Subcutaneous abdominal adipose tissue (tissue), 5 donors: Measurements from ENCODE around the gene MUSK.
A peak's percentile ranks its signal among the peaks of the same experiment; 100 is the strongest.

Experiments used
- H3K27ac ChIP-seq: one replicate; pipeline ENCODE4 v1.7.0; 2013; ENCODE audit warnings: low read depth, mild to moderate bottlenecking, inconsistent platforms, low read length, moderate library complexity
- H3K27me3 ChIP-seq, 5 donors: one replicate each; pipeline ENCODE4 v1.7.0; 2013; ENCODE audit warnings: low read length in 5 of 5, inconsistent platforms in 1 of 5; ENCODE audit not compliant: control insufficient read depth in 5 of 5, insufficient read depth in 4 of 5
- H3K36me3 ChIP-seq, 5 donors: one replicate each; pipeline ENCODE4 v1.7.0; 2013; ENCODE audit warnings: low read length in 5 of 5; ENCODE audit not compliant: control insufficient read depth in 5 of 5, insufficient read depth in 5 of 5
- H3K4me1 ChIP-seq, 5 donors: one replicate each; pipeline ENCODE4 v1.7.0; 2013; ENCODE audit warnings: low read length in 5 of 5, mild to moderate bottlenecking in 3 of 5, moderate library complexity in 1 of 5; ENCODE audit not compliant: control insufficient read depth in 5 of 5, insufficient read depth in 5 of 5
- H3K4me3 ChIP-seq, 5 donors: one replicate each; pipeline ENCODE4 v1.7.0; 2013; ENCODE audit warnings: low read length in 5 of 5, low read depth in 1 of 5
- H3K9ac ChIP-seq, 5 donors: one replicate each; pipeline ENCODE4 v1.7.0; 2013; ENCODE audit warnings: low read length in 5 of 5, mild to moderate bottlenecking in 4 of 5, moderate library complexity in 3 of 5
- H3K9me3 ChIP-seq, 5 donors: one replicate each; pipeline ENCODE4 v1.7.0; 2013; ENCODE audit warnings: low read length in 5 of 5; ENCODE audit not compliant: control insufficient read depth in 5 of 5
- donor health status: healthy.
- donor health status: healthy.
- donor health status: healthy.
- donor health status: healthy.
- donor health status: healthy.

Gene MUSK

GRCh38 chr9:110648696-110649095 lies 19.9 kb upstream of the MUSK start:
- Histone ChIP-seq H3K27ac (no peak overlapping the region), H3K9me3 (no peaks in the 10 kb centered on the region), H3K4me1 (no peaks in the 10 kb centered on the region), H3K9ac (no peak overlapping the region), H3K4me3 (no peak overlapping the region), H3K36me3 (no peaks in the 10 kb centered on the region), H3K27me3 (no peaks in the 10 kb centered on the region)

GRCh38 chr9:110650261-110650660 lies 18.3 kb upstream of the MUSK start:
- Histone ChIP-seq H3K9me3 (no peaks in the 10 kb centered on the region), H3K4me1 (no peaks in the 10 kb centered on the region), H3K4me3 (no peak overlapping the region), H3K27me3 (no peaks in the 10 kb centered on the region), H3K9ac (no peak overlapping the region), H3K36me3 (no peaks in the 10 kb centered on the region), H3K27ac (no peak overlapping the region)

- Histone ChIP-seq H3K27me3 (no peaks in the 10 kb centered on the region), H3K9ac (no peak overlapping the region), H3K36me3 (no peaks in the 10 kb centered on the region), H3K4me3 (no peak overlapping the region), H3K27ac (no peak overlapping the region), H3K9me3 (no peaks in the 10 kb centered on the region), H3K4me1 (peaks cover 0 to 6% (median 0%) of the 10 kb centered on the region in 5 donors)
Measured at GRCh38 chr9:110650991-110651411, 17.6 kb upstream of the MUSK start.

- H3K27me3 ChIP-seq, result no peaks in the 10 kb centered on the region
- H3K9me3 ChIP-seq, result no peaks in the 10 kb centered on the region
- H3K4me1 ChIP-seq, result peaks cover 0 to 9% (median 0%) of the 10 kb centered on the region in 5 donors
- no peak overlapping the region for H3K9ac ChIP-seq
- H3K4me3 ChIP-seq, result no peak overlapping the region
- H3K36me3 ChIP-seq, result no peaks in the 10 kb centered on the region
- peak overlapping the region; percentile 33 for H3K27ac ChIP-seq
Measured at GRCh38 chr9:110655754-110656641, 12.6 kb upstream of the MUSK start.

- no peaks in the 10 kb centered on the region for H3K9me3 ChIP-seq
- H3K4me1 ChIP-seq, result peaks cover 0 to 9% (median 0%) of the 10 kb centered on the region in 5 donors
- no peak overlapping the region for H3K27ac ChIP-seq
- no peaks in the 10 kb centered on the region for H3K27me3 ChIP-seq
- no peak overlapping the region for H3K9ac ChIP-seq
- no peak overlapping the region for H3K4me3 ChIP-seq
- no peaks in the 10 kb centered on the region for H3K36me3 ChIP-seq
Measured at GRCh38 chr9:110659891-110660541, 8.6 kb upstream of the MUSK start.

- Histone ChIP-seq H3K9me3 (no peaks in the 10 kb centered on the region), H3K9ac (no peak overlapping the region), H3K27ac (no peak overlapping the region), H3K4me3 (no peak overlapping the region), H3K36me3 (no peaks in the 10 kb centered on the region), H3K27me3 (no peaks in the 10 kb centered on the region), H3K4me1 (peaks cover 0 to 7% (median 2%) of the 10 kb centered on the region in 5 donors)
Measured at GRCh38 chr9:110669433-110669832, 842 bp downstream of the MUSK start.

- H3K27me3 ChIP-seq, result no peaks in the 10 kb centered on the region
- H3K9me3 ChIP-seq, result peaks cover 0 to under 1% (median 0%) of the 10 kb centered on the region in 5 donors
- no peak overlapping the region for H3K27ac ChIP-seq
- no peaks in the 10 kb centered on the region for H3K36me3 ChIP-seq
- H3K4me3 ChIP-seq, result no peak overlapping the region
- no peak overlapping the region for H3K9ac ChIP-seq
- H3K4me1 ChIP-seq, result peaks cover 0 to 7% (median 2%) of the 10 kb centered on the region in 5 donors
Measured at GRCh38 chr9:110671849-110672248, 3.3 kb downstream of the MUSK start.

- no peaks in the 10 kb centered on the region for H3K27me3 ChIP-seq
- no peaks in the 10 kb centered on the region for H3K36me3 ChIP-seq
- no peak overlapping the region for H3K4me3 ChIP-seq
- peaks cover 0 to 4% (median 0%) of the 10 kb centered on the region in 5 donors for H3K9me3 ChIP-seq
- H3K4me1 ChIP-seq, result peaks cover 0 to 7% (median 2%) of the 10 kb centered on the region in 5 donors
- H3K27ac ChIP-seq, result no peak overlapping the region
- H3K9ac ChIP-seq, result no peak overlapping the region
Measured at GRCh38 chr9:110672873-110673510, 4.4 kb downstream of the MUSK start.

GRCh38 chr9:110687497-110687896 lies 18.9 kb downstream of the MUSK start:
- H3K27me3 ChIP-seq, result no peaks in the 10 kb centered on the region
- H3K4me3 ChIP-seq, result no peak overlapping the region
- H3K9ac ChIP-seq, result no peak overlapping the region
- no peaks in the 10 kb centered on the region for H3K36me3 ChIP-seq
- H3K27ac ChIP-seq, result no peak overlapping the region
- no peaks in the 10 kb centered on the region for H3K4me1 ChIP-seq
- no peaks in the 10 kb centered on the region for H3K9me3 ChIP-seq

GRCh38 chr9:110688329-110688728 lies 19.7 kb downstream of the MUSK start:
- Histone ChIP-seq H3K4me1 (no peaks in the 10 kb centered on the region), H3K9me3 (no peaks in the 10 kb centered on the region), H3K27me3 (no peaks in the 10 kb centered on the region), H3K4me3 (no peak overlapping the region), H3K27ac (no peak overlapping the region), H3K36me3 (no peaks in the 10 kb centered on the region), H3K9ac (no peak overlapping the region)
